Neutrophil (primary cell): ENCODE results near the gene LMO1.

ENCODE experiments used
- H3K27ac ChIP-seq: fragments of 200-600 bp; sonication (generic); 2 replicates; pipeline ENCODE4 v1.5.1; 2016; ENCODE audit warnings: mild to moderate bottlenecking, moderate library complexity
- H3K27me3 ChIP-seq: fragments of 200-600 bp; sonication (generic); 2 replicates; pipeline ENCODE4 v1.6.0; 2016; ENCODE audit warnings: mild to moderate bottlenecking
- H3K36me3 ChIP-seq: fragments of 200-600 bp; sonication (generic); 2 replicates; pipeline ENCODE4 v1.5.1; 2017
- H3K4me1 ChIP-seq, 2 experiments: fragments of 200-600 bp in 1 of 2; sonication (generic) in 1 of 2; 1 replicate in 1 of 2; 2 replicates in 1 of 2; pipeline versions ENCODE4 v1.5.1 to v1.6.1; 2013 to 2016; ENCODE audit warnings: low read depth in 1 of 2, low read length in 1 of 2, mild to moderate bottlenecking in 1 of 2, moderate library complexity in 1 of 2; ENCODE audit not compliant: control insufficient read depth in 1 of 2, insufficient read depth in 1 of 2
- H3K4me3 ChIP-seq, 2 experiments: fragments of 200-600 bp in 1 of 2; sonication (generic) in 1 of 2; 1 replicate in 1 of 2; 2 replicates in 1 of 2; pipeline ENCODE4 v1.5.1; 2013 to 2016; ENCODE audit warnings: low read depth in 1 of 2, low read length in 1 of 2, mild to moderate bottlenecking in 1 of 2, moderate library complexity in 1 of 2
- H3K9me3 ChIP-seq: fragments of 200-600 bp; sonication (generic); 2 replicates; pipeline ENCODE4 v1.5.1; 2016
- TF ChIP-seq, protein P1 (sequence below): fragments of 200-600 bp; sonication (generic); IDR thresholded peaks from 2 replicates; pipeline ENCODE4 v1.5.1; 2016; ENCODE audit warnings: antibody characterized with exemption

The LMO1 gene

GRCh38 chr11:8252946-8253345, 10.7 kb downstream of the LMO1 start:
- Histone ChIP-seq H3K27me3 (peaks cover 4% of the 10 kb centered on the region), H3K36me3 (no peaks in the 10 kb centered on the region), H3K9me3 (no peaks in the 10 kb centered on the region), H3K27ac (no peak overlapping the region), H3K4me3 (no peak overlapping the region), H3K4me1 (no peaks in the 10 kb centered on the region)
- TF ChIP-seq, protein P1, sequence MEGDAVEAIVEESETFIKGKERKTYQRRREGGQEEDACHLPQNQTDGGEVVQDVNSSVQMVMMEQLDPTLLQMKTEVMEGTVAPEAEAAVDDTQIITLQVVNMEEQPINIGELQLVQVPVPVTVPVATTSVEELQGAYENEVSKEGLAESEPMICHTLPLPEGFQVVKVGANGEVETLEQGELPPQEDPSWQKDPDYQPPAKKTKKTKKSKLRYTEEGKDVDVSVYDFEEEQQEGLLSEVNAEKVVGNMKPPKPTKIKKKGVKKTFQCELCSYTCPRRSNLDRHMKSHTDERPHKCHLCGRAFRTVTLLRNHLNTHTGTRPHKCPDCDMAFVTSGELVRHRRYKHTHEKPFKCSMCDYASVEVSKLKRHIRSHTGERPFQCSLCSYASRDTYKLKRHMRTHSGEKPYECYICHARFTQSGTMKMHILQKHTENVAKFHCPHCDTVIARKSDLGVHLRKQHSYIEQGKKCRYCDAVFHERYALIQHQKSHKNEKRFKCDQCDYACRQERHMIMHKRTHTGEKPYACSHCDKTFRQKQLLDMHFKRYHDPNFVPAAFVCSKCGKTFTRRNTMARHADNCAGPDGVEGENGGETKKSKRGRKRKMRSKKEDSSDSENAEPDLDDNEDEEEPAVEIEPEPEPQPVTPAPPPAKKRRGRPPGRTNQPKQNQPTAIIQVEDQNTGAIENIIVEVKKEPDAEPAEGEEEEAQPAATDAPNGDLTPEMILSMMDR = no peak

DNA sequence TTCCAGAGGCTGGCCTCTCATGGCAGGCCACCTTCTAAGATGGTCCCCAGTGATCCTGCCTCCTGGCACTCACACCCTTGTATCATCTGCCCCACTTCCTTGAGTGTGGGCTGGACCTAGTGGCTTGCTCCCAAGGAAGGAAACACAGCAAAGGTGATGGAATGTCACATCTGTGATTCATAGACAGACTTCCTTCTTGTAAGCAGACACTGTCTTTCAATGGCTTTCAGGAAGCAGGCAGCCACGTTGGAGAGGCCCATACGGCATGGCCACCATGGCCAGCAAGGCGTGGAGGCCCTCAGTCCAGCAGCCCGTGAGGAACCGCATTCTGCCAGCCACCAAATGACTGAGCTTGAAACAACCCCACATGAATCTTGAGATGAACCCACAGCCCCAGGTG, 11.3 kb downstream of the LMO1 start:
- TF ChIP-seq, protein P1 = no peak
- Histone ChIP-seq H3K4me3 (no peak overlapping the region), H3K9me3 (no peaks in the 10 kb centered on the region), H3K27me3 (no peaks in the 10 kb centered on the region), H3K27ac (no peak overlapping the region), H3K4me1 (no peaks in the 10 kb centered on the region), H3K36me3 (no peaks in the 10 kb centered on the region)

DNA sequence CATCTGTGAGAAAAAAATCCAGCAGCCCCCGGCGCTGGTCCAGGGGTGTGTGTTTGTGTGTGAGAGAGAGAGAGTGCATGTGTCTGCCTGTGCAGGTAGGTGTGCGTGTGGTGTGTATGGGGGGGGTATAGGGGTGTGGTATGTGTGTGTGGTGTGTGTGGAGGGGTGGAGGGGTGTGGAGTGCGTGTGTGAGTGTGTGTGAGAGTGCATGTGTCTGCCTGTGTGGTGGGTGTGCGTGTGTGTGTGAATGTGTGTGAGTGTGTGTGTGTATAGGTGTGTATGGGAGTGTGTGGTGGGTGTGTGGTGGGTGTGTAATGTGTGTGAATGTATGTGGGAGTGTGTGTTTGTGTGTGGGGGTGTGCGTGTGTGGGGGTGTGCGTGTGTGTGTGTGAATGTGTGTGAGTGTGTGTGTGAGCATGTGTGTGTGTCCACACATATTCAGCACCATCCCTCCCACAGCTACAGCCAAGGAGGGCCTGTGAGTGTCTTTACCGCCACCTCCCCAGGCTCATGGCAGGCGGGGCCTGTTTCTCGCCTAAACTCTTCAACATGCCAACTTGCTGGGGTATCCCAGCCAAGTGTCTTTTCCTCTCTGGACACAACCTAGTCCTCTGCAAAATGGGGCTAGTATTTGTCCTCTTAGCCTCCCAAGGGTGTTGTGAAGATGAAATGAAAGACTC, 11.9 kb downstream of the LMO1 start:
- H3K27ac ChIP-seq = no peak overlapping the region
- TF ChIP-seq, protein P1 = no peak
- H3K27me3 ChIP-seq = no peaks in the 10 kb centered on the region
- no peaks in the 10 kb centered on the region for H3K36me3 ChIP-seq
- no peaks in the 10 kb centered on the region for H3K4me1 ChIP-seq
- H3K4me3 ChIP-seq = no peak overlapping the region
- no peaks in the 10 kb centered on the region for H3K9me3 ChIP-seq

GRCh38 chr11:8250981-8251615, 12.6 kb downstream of the LMO1 start:
- H3K9me3 ChIP-seq = no peaks in the 10 kb centered on the region
- H3K27me3 ChIP-seq = no peaks in the 10 kb centered on the region
- H3K27ac ChIP-seq = no peak overlapping the region
- H3K4me1 ChIP-seq = no peaks in the 10 kb centered on the region
- H3K4me3 ChIP-seq = no peak overlapping the region
- TF ChIP-seq, protein P1 = no peak
- no peaks in the 10 kb centered on the region for H3K36me3 ChIP-seq

DNA sequence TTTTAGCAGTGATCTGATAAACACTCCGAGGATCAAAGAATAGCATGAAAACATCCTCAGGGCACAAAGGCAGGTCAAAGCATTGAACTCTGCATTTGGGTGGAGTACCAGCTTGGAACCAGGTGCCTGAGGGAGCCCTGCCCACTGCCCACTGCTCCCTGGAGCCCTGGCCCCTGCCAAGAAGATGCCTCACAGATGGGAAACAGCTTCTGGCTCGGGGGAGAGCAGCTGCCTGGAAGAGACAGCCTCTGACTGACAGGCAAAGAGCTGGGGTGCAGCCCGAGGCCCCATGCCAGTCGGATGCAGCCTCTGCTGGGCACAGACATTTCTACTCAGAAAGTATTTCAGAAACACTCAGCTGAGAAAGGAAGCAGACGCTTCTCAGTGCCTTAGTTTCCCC, 13.2 kb downstream of the LMO1 start:
- Histone ChIP-seq H3K4me1 (no peaks in the 10 kb centered on the region), H3K36me3 (no peaks in the 10 kb centered on the region), H3K27ac (no peak overlapping the region), H3K4me3 (no peak overlapping the region), H3K27me3 (no peaks in the 10 kb centered on the region), H3K9me3 (no peaks in the 10 kb centered on the region)
- TF ChIP-seq, protein P1 = no peak
